HepG2 (cell line): ENCODE measurements around the gene SORL1-AS1.

Source experiments
- ATAC-seq: fragments of 200-7000 bp; cut with Tn5 transposase; 3 replicates; pipeline ENCODE4 v1.9.1; 2020; ENCODE audit warnings: mild to moderate bottlenecking, moderate library complexity
- BruUV-seq: library from RNA; stranded (reverse); fragments of 400-500 nt; replicated peaks from 2 replicates; lab custom pipeline; 2021; lab: Mats Ljungman, UMichigan
- CTCF ChIA-PET: fragments of 300-600 bp; formaldehyde crosslinking; extraction: SDS; loops from one replicate; lab custom pipeline; 2021; ENCODE audit warnings: low total read pairs, inconsistent platforms, low intra/inter-chr PET ratio; lab: Yijun Ruan, JAX
- POLR2A ChIA-PET: fragments of 350-600 bp; sonication (Branson Sonifier 250); formaldehyde crosslinking; loops from one replicate; lab custom pipeline; 2020; ENCODE audit warnings: antibody characterized with exemption, inconsistent platforms; lab: Yijun Ruan, JAX
- DNase-seq: peaks from one replicate; pipeline ENCODE4 v3.0.0-alpha.2; 2015; ENCODE audit warnings: low spot score
- FAIRE-seq: peaks from 3 replicates; lab custom pipeline; 2011; peaks lifted over from hg19 to GRCh38; lab: Jason Lieb, UNC
- H2AFZ ChIP-seq: one replicate; pipeline ENCODE4 v1.6.1; 2011; ENCODE audit warnings: low read length, inconsistent platforms
- H3K27ac ChIP-seq: fragments of 300-600 bp; 3 replicates; pipeline ENCODE4 v1.8.0; 2011; ENCODE audit warnings: mixed run types, mild to moderate bottlenecking, mixed read lengths, low read length, inconsistent platforms; ENCODE audit not compliant: insufficient read depth; ENCODE audit errors: extremely low read length
- H3K27me3 ChIP-seq, 2 experiments: fragments of 200-600 bp in 1 of 2; 2 replicates in 1 of 2; 3 replicates in 1 of 2; pipeline versions ENCODE4 v1.6.0 to v1.8.0; 2011; ENCODE audit warnings: low read length in 2 of 2, mild to moderate bottlenecking in 2 of 2, moderate library complexity in 2 of 2, inconsistent platforms in 1 of 2; ENCODE audit not compliant: insufficient read depth in 2 of 2, control insufficient read depth in 1 of 2
- H3K36me3 ChIP-seq, 2 experiments: fragments of 200-600 bp in 1 of 2; replicated peaks in 1 of 2; 2 replicates in 1 of 2; 3 replicates in 1 of 2; pipeline versions ENCODE4 v1.5.1 to v1.8.0; 2011; ENCODE audit warnings: low read length in 2 of 2, inconsistent platforms in 1 of 2; ENCODE audit not compliant: insufficient read depth in 2 of 2, control insufficient read depth in 1 of 2
- H3K4me1 ChIP-seq: 2 replicates; pipeline ENCODE4 v1.5.1; 2012; ENCODE audit warnings: low read length, inconsistent platforms; ENCODE audit not compliant: insufficient read depth
- H3K4me2 ChIP-seq: 2 replicates; pipeline ENCODE4 v1.6.0; 2011; ENCODE audit warnings: low read depth, low read length, inconsistent platforms
- H3K4me3 ChIP-seq, 3 experiments: fragments of 200-600 bp in 1 of 3; sonication (generic), shearing (Covaris generic) in 1 of 3; replicated peaks in 1 of 3; 2 replicates each; pipeline ENCODE4 v1.5.1; 2011 to 2016; ENCODE audit warnings: low read length in 3 of 3, inconsistent platforms in 2 of 3, low read depth in 2 of 3, mild to moderate bottlenecking in 2 of 3, control low read depth in 1 of 3, mixed read lengths in 1 of 3; ENCODE audit not compliant: insufficient read depth in 1 of 3
- H3K79me2 ChIP-seq: one replicate; pipeline ENCODE4 v1.6.1; 2011; ENCODE audit warnings: low read length, inconsistent platforms; ENCODE audit not compliant: insufficient read depth
- H3K9ac ChIP-seq: 2 replicates; pipeline ENCODE4 v1.6.0; 2011; ENCODE audit warnings: mild to moderate bottlenecking, low read depth, low read length, inconsistent platforms; ENCODE audit not compliant: insufficient read depth
- H3K9me3 ChIP-seq: 2 replicates; pipeline ENCODE4 v1.5.1; 2012; ENCODE audit warnings: mild to moderate bottlenecking, low read length
- H4K20me1 ChIP-seq: 2 replicates; pipeline ENCODE4 v1.6.0; 2011; ENCODE audit warnings: inconsistent platforms, mild to moderate bottlenecking, low read length, moderate library complexity; ENCODE audit not compliant: insufficient read depth
- CBX5 ChIP-seq: sonication (generic); formaldehyde crosslinking; IDR thresholded peaks from 2 replicates; pipeline ENCODE4 v1.4.0; 2020; ENCODE audit warnings: missing genetic modification reagents, borderline replicate concordance
- RFX5 ChIP-seq: IDR thresholded peaks from 2 replicates; pipeline ENCODE4 v1.6.1; 2011; ENCODE audit warnings: low read depth, low read length, improper control_type of control experiment
- ZNF138 ChIP-seq: sonication (generic); formaldehyde crosslinking; IDR thresholded peaks from 2 replicates; pipeline ENCODE4 v1.5.0; 2020; ENCODE audit warnings: mild to moderate bottlenecking, low read depth, missing genetic modification reagents
- ZNF331 ChIP-seq: sonication (generic); formaldehyde crosslinking; IDR thresholded peaks from 2 replicates; pipeline ENCODE4 v1.4.0; 2020; ENCODE audit warnings: missing genetic modification reagents
- ZNF407 ChIP-seq: sonication (generic); formaldehyde crosslinking; IDR thresholded peaks from one replicate; pipeline ENCODE4 v1.5.1; 2020; ENCODE audit warnings: mild to moderate bottlenecking, missing genetic modification reagents; ENCODE audit errors: not compliant biosample characterization
- ZNF777 ChIP-seq: sonication (generic); formaldehyde crosslinking; IDR thresholded peaks from 2 replicates; pipeline ENCODE4 v1.4.0; 2020; ENCODE audit warnings: missing genetic modification reagents
- WGBS: methylation state at CpG from one replicate; pipeline ENCODE4 v1.1.6; 2017; ENCODE audit warnings: low lambda C conversion rate; 5-methylcytosine and 5-hydroxymethylcytosine counted together
- in situ Hi-C: cut with HindIII; loops from 2 replicates; pipeline ENCODE4 v1.10.0; 2017; ENCODE audit warnings: low pct_unique_long_range_greater_than_20kb; ENCODE audit not compliant: extremely low pct_ligation_motif_present
- intact Hi-C: fragments of 100-400 bp; cut with micrococcal nuclease; formaldehyde crosslinking; loops from one replicate; pipeline ENCODE4 v1.10.0; 2022; ENCODE audit not compliant: unreplicated experiment
- TF ChIP-seq, protein P1 (sequence below): sonication (generic); formaldehyde crosslinking; IDR thresholded peaks from 2 replicates; pipeline ENCODE4 v1.5.0; 2020; ENCODE audit warnings: missing genetic modification reagents, mild to moderate bottlenecking, borderline replicate concordance

SORL1-AS1 gene

DNA sequence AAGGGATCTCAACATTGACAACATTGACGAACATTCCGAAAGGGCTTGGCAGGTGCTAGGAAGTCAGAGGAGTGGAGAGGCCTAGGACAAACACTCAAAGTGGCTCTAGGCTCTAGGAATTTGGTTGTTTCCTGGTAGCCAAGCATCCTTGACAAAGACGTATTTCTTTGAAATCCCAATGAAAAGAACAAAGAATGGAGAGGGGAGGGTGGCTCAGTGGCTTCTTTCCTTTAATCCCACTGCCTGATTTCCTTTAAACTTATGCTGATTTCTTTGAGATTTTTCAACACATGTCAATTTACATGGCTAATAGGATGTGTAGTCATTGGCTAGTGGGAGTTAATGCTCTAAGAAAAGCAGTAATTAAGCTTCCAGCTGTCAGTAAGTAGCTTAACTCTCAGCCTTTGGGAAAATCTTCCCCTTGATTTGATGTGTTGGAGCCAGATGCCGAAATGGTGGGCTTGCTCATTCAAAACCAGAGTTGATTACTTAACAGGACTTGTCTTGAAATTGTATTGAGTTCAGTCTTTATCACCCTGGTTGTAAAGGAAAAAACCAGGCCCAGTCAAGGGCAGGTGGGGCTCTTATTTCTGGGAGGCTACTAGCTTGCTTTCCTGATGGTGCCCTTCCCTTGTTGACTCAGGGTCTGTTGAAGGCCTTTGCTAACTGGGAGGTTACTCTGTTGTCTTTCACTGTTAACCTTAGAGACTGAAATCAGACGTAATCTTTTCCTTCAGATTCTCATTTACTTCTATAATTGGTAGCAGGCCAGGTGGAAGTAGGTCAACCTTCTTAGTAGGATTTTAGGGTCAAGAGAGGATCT is 44.6 kb upstream of the SORL1-AS1 start:
- Histone ChIP-seq H3K4me1 (no peaks in the 10 kb centered on the region), H3K27me3 (no peaks in the 10 kb centered on the region), H3K4me3 (no peak overlapping the region), H3K4me2 (no peak overlapping the region), H3K79me2 (no peaks in the 10 kb centered on the region), H4K20me1 (peaks cover 5% of the 10 kb centered on the region; the same call in 1 of the 2 replicates), H3K9ac (no peak overlapping the region), H3K36me3 (peaks cover 17 to 79% of the 10 kb centered on the region in 2 experiments), H3K9me3 (no peaks in the 10 kb centered on the region), H3K27ac (no peak overlapping the region), H2AFZ (no peak overlapping the region)
- in situ Hi-C loops, result no loop called here
- ChIA-PET CTCF (no interaction called here), POLR2A (no interaction called here)
- no peak for ATAC-seq
- WGBS, result over 99% methylated on average over 5 of the region's 5 CpGs
- DNase-seq, result no peak
- intact Hi-C loops, result no loop called here
- TF ChIP-seq ZNF138 (CRISPR knock-in tag), result no peak
- TF ChIP-seq ZNF777 (CRISPR knock-in tag), result no peak
- no peak for FAIRE-seq
- no TSS peak for BruUV-seq

DNA sequence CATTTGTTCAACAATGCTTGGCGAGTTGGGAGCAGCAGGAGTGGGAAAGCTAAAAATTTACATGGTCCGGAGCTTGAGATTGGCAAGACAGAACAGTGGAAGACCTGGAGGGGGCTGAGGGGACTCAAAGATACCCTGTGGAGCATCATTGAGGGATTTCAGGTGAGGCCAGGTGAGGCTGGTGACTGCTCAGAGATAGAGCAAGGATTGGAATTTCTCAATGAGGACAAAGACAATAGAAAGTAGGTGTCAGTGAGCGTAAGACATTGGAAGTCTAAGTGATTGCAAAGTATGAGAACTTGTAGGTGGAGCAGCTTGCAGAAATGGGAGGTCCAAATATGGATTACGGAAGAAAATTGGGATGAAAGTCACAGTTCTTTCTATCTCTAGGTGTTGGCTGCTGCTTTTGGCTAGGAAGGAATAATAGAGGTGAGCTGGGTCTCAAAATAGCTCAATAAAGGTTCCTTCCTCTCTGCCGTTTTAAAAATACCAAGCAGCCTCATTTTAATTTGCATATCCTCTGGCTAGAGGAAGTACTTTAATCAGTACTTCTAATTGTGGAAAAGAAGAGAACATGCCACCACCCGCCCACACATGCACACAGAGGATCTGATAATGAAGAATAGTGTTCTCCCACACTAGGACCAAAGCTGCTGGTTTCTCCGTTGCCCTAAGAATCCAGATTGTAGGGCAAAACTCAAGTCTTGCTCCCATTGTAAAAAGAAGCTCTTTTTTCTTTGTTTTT is 41.8 kb upstream of the SORL1-AS1 start:
- POLR2A ChIA-PET, result no interaction called here
- Histone ChIP-seq H3K4me2 (no peak overlapping the region), H3K4me3 (no peak overlapping the region), H3K79me2 (no peaks in the 10 kb centered on the region), H2AFZ (no peak overlapping the region), H3K27ac (no peak overlapping the region), H3K9ac (no peak overlapping the region), H3K27me3 (no peaks in the 10 kb centered on the region), H3K36me3 (peaks cover 24 to 83% of the 10 kb centered on the region in 2 experiments), H3K4me1 (no peaks in the 10 kb centered on the region), H4K20me1 (peaks cover 8% of the 10 kb centered on the region; the same call in 1 of the 2 replicates), H3K9me3 (no peaks in the 10 kb centered on the region)
- CTCF ChIA-PET, result no interaction called here
- FAIRE-seq (no peak), DNase-seq (no peak), ATAC-seq (no peak)
- 98% methylated on average over 7 of the region's 7 CpGs for WGBS
- in situ Hi-C loops, result no loop called here
- BruUV-seq, result no TSS peak
- intact Hi-C loops, result no loop called here
- TF ChIP-seq ZNF331 (CRISPR knock-in tag) (no peak), ZNF407 (no peak), RFX5 (no peak), CBX5 (CRISPR knock-in tag) (no peak)
- TF ChIP-seq, protein P1, sequence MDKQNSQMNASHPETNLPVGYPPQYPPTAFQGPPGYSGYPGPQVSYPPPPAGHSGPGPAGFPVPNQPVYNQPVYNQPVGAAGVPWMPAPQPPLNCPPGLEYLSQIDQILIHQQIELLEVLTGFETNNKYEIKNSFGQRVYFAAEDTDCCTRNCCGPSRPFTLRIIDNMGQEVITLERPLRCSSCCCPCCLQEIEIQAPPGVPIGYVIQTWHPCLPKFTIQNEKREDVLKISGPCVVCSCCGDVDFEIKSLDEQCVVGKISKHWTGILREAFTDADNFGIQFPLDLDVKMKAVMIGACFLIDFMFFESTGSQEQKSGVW (CRISPR knock-in tag), result no peak
